Activated naive CD4-positive, alpha-beta T cell treated with anti-CD3 and anti-CD28 coated beads for 36 hours (primary cell): Measurements from ENCODE around the gene KANSL1. TPM values are rescaled to one million over a fixed set of nuclear protein-coding genes. Genes with fewer than 3 reads are reported as not detected.
"Not testable (repeated sequence)": the region's sequence is repeated elsewhere in the genome, so short reads cannot be mapped to it uniquely, and the experiment has no call there.

Experiments
- CTCF ChIA-PET: fragments of 350-600 bp; sonication (Branson Sonifier 250); formaldehyde crosslinking; loops from one replicate; lab custom pipeline; 2021; ENCODE audit warnings: antibody characterized with exemption; lab: Charles Lee
- DNase-seq: peaks from one replicate; pipeline ENCODE4 v3.0.0-alpha.2; 2020
- H3K27ac Mint-ChIP-seq: one replicate; pipeline ENCODE4 v1.8.0; 2021; ENCODE audit warnings: mild to moderate bottlenecking, mixed read lengths
- H3K27me3 Mint-ChIP-seq: one replicate; pipeline ENCODE4 v1.8.0; 2021; ENCODE audit warnings: low read depth, mixed read lengths
- H3K36me3 Mint-ChIP-seq: one replicate; pipeline ENCODE4 v1.8.0; 2021; ENCODE audit warnings: low read depth, mixed read lengths
- H3K4me1 Mint-ChIP-seq: one replicate; pipeline ENCODE4 v1.8.0; 2021; ENCODE audit warnings: low read depth, mixed read lengths
- H3K4me3 Mint-ChIP-seq: one replicate; pipeline ENCODE4 v1.8.0; 2021; ENCODE audit warnings: mild to moderate bottlenecking, moderate library complexity, mixed read lengths
- H3K9me3 Mint-ChIP-seq: one replicate; pipeline ENCODE4 v1.8.0; 2021; ENCODE audit warnings: mixed read lengths
- intact Hi-C: fragments of 100-400 bp; cut with micrococcal nuclease; formaldehyde crosslinking; loops from one replicate; pipeline ENCODE4 v1.15.1; 2023
- total RNA-seq, 2 experiments: library from RNA; stranded (reverse); gene quantifications; one replicate each; pipeline ENCODE4 v1.2.3, GENCODE V29; 2021

Gene KANSL1
- total RNA-seq, 2 experiments from 2014 or later: 64.3 to 64.5 TPM

- CTCF ChIA-PET: interaction anchor here (0.6 to 1.7 kb wide), 4 partner anchors 11 to 239 kb away, joined by 3 to 6 read pairs (median 4); no protein-coding TSS in a partner anchor
- Mint-ChIP-seq H3K36me3 (peaks cover 12% of the 10 kb centered on the region), H3K27ac (no peak overlapping the region), H3K9me3 (no peaks in the 10 kb centered on the region), H3K4me1 (peaks cover 7% of the 10 kb centered on the region), H3K27me3 (no peaks in the 10 kb centered on the region), H3K4me3 (no peak overlapping the region)
- intact Hi-C loops: no loop called here
- DNase-seq: no peak
Observed at GRCh38 chr17:46029627-46030026, 163.6 kb downstream of the KANSL1 start.

GRCh38 chr17:46028981-46029565 is 164.2 kb downstream of the KANSL1 start:
- no peak overlapping the region for H3K27ac Mint-ChIP-seq
- no peak overlapping the region for H3K4me3 Mint-ChIP-seq
- no peaks in the 10 kb centered on the region for H3K9me3 Mint-ChIP-seq
- H3K36me3 Mint-ChIP-seq: peaks cover 12% of the 10 kb centered on the region
- H3K27me3 Mint-ChIP-seq: no peaks in the 10 kb centered on the region
- H3K4me1 Mint-ChIP-seq: peaks cover 7% of the 10 kb centered on the region
- intact Hi-C loops: no loop called here
- no peak for DNase-seq
- CTCF ChIA-PET: interaction anchor here (0.7 to 1.7 kb wide), 4 partner anchors 9 to 184 kb away, joined by 3 to 6 read pairs (median 4); no protein-coding TSS in a partner anchor

- no peak overlapping the region for H3K4me3 Mint-ChIP-seq
- intact Hi-C loops: no loop called here
- no peaks in the 10 kb centered on the region for H3K27me3 Mint-ChIP-seq
- H3K27ac Mint-ChIP-seq: no peak overlapping the region
- no peak for DNase-seq
- H3K4me1 Mint-ChIP-seq: peaks cover 7% of the 10 kb centered on the region
- H3K9me3 Mint-ChIP-seq: no peaks in the 10 kb centered on the region
- H3K36me3 Mint-ChIP-seq: peaks cover 12% of the 10 kb centered on the region
- CTCF ChIA-PET: interaction anchor here (1.1 to 1.4 kb wide), 2 partner anchors 12 to 26 kb away, joined by 3 read pairs; no protein-coding TSS in a partner anchor
Observed at GRCh38 chr17:46028374-46028773, 164.9 kb downstream of the KANSL1 start.

GRCh38 chr17:46027976-46028325 is 165.3 kb downstream of the KANSL1 start:
- Mint-ChIP-seq H3K27me3 (no peaks in the 10 kb centered on the region), H3K27ac (no peak overlapping the region), H3K4me3 (no peak overlapping the region), H3K9me3 (no peaks in the 10 kb centered on the region), H3K4me1 (peaks cover 7% of the 10 kb centered on the region), H3K36me3 (peaks cover 12% of the 10 kb centered on the region)
- no peak for DNase-seq
- CTCF ChIA-PET: interaction anchor here (1.1 kb wide), 1 partner anchor 26 kb away, joined by 3 read pairs; no protein-coding TSS in a partner anchor
- intact Hi-C loops: no loop called here

GRCh38 chr17:46027048-46027975 is 165.9 kb downstream of the KANSL1 start:
- intact Hi-C loops: no loop called here
- DNase-seq: no peak
- Mint-ChIP-seq H3K27ac (no peak overlapping the region), H3K4me3 (no peak overlapping the region), H3K4me1 (peaks cover 7% of the 10 kb centered on the region), H3K9me3 (no peaks in the 10 kb centered on the region), H3K36me3 (peaks cover 12% of the 10 kb centered on the region), H3K27me3 (no peaks in the 10 kb centered on the region)
- CTCF ChIA-PET: interaction anchor here (1.1 kb wide), 1 partner anchor 25 kb away, joined by 3 read pairs; no protein-coding TSS in a partner anchor

GRCh38 chr17:46026166-46027047 is 166.8 kb downstream of the KANSL1 start:
- Mint-ChIP-seq H3K36me3 (peaks cover 10% of the 10 kb centered on the region), H3K4me3 (no peak overlapping the region), H3K9me3 (no peaks in the 10 kb centered on the region), H3K27ac (no peak overlapping the region), H3K4me1 (peaks cover 7% of the 10 kb centered on the region), H3K27me3 (no peaks in the 10 kb centered on the region)
- intact Hi-C loops: no loop called here
- no peak for DNase-seq
- CTCF ChIA-PET: no interaction called here

GRCh38 chr17:46025510-46026165 is 167.6 kb downstream of the KANSL1 start:
- no peak for DNase-seq
- Mint-ChIP-seq H3K27me3 (no peaks in the 10 kb centered on the region), H3K27ac (no peak overlapping the region), H3K4me3 (no peak overlapping the region), H3K9me3 (no peaks in the 10 kb centered on the region), H3K36me3 (peaks cover 6% of the 10 kb centered on the region), H3K4me1 (peaks cover 7% of the 10 kb centered on the region)
- CTCF ChIA-PET: no interaction called here
- intact Hi-C loops: no loop called here

GRCh38 chr17:46025060-46025459 is 168.2 kb downstream of the KANSL1 start:
- Mint-ChIP-seq H3K36me3 (no peaks in the 10 kb centered on the region), H3K4me1 (peaks cover 13% of the 10 kb centered on the region), H3K27ac (no peak overlapping the region), H3K4me3 (no peak overlapping the region), H3K9me3 (no peaks in the 10 kb centered on the region), H3K27me3 (no peaks in the 10 kb centered on the region)
- DNase-seq: no peak
- intact Hi-C loops: no loop called here
- CTCF ChIA-PET: no interaction called here

- H3K27me3 Mint-ChIP-seq: no peaks in the 10 kb centered on the region
- H3K4me1 Mint-ChIP-seq: peaks cover 13% of the 10 kb centered on the region
- H3K4me3 Mint-ChIP-seq: no peak overlapping the region
- CTCF ChIA-PET: no interaction called here
- intact Hi-C loops: no loop called here
- no peaks in the 10 kb centered on the region for H3K9me3 Mint-ChIP-seq
- no peak overlapping the region for H3K27ac Mint-ChIP-seq
- H3K36me3 Mint-ChIP-seq: no peaks in the 10 kb centered on the region
- no peak for DNase-seq
Observed at GRCh38 chr17:46024590-46024989, 168.6 kb downstream of the KANSL1 start.

GRCh38 chr17:46023783-46024388 is 169.3 kb downstream of the KANSL1 start:
- intact Hi-C loops: no loop called here
- CTCF ChIA-PET: no interaction called here

GRCh38 chr17:46023366-46023765 is 169.9 kb downstream of the KANSL1 start:
- H3K9me3 Mint-ChIP-seq, intact Hi-C loops, H3K27ac Mint-ChIP-seq, H3K4me3 Mint-ChIP-seq, CTCF ChIA-PET, H3K36me3 Mint-ChIP-seq, H3K27me3 Mint-ChIP-seq, DNase-seq: not testable (repeated sequence)
- peaks cover 12% of the 10 kb centered on the region for H3K4me1 Mint-ChIP-seq

More at GRCh38 chr17:46023783-46024388, 169.3 kb downstream of the KANSL1 start:
- H3K36me3 Mint-ChIP-seq: peaks cover 2% of the 10 kb centered on the region
- no peaks in the 10 kb centered on the region for H3K27me3 Mint-ChIP-seq
- peaks cover 3% of the 10 kb centered on the region for H3K9me3 Mint-ChIP-seq
- DNase-seq: no peak
- H3K4me3 Mint-ChIP-seq: no peak overlapping the region
- H3K27ac Mint-ChIP-seq: no peak overlapping the region
- H3K4me1 Mint-ChIP-seq: peaks cover 9% of the 10 kb centered on the region
